NCI-H524 (cell line): Measurements from ENCODE around the gene MYEOV.
A peak's percentile ranks its signal among the peaks of the same experiment; 100 is the strongest.

Source experiments
- DNase-seq, 2 experiments: peaks; one replicate each; lab custom pipeline; 2025; lab: John Stamatoyannopoulos, UW

Gene MYEOV

GRCh38 chr11:69265911-69266510 lies 27.9 kb upstream of the MYEOV start:
- DNase-seq: peak; percentile 9 to 14

DNA sequence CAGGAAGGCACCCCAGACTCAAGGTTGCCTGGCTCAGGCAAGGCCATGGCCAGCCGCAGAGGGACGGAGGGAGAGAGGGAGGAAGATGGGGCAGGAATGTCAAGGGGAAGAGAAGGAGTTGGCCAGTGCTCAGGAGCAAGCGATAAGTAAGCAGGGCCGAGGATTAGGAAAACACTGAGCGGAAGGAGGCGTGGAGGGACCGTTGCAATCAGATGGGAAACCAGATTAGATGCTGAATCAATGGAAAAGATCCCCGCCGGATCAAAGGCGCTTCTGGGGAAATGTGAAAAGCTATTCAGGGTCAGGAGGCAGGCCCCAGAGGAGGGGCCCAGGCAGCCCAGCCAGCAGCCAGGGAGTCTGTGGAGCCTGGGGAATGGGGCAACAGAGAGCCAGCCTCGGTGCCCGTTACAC lies 26.6 kb upstream of the MYEOV start:
- no peak for DNase-seq

- DNase-seq: no peak
These were observed 25.0 kb upstream of the MYEOV start for GRCh38 chr11:69268911-69269310.

GRCh38 chr11:69269388-69269787 lies 24.6 kb upstream of the MYEOV start:
- DNase-seq: no peak

- DNase-seq: no peak
These were observed 23.8 kb upstream of the MYEOV start for GRCh38 chr11:69269926-69270697.

- peak; percentile 66 to 89 for DNase-seq
These were observed 23.0 kb upstream of the MYEOV start for GRCh38 chr11:69270941-69271340.

- no peak for DNase-seq
These were observed 21.9 kb upstream of the MYEOV start for GRCh38 chr11:69272055-69272454.

GRCh38 chr11:69272831-69273485 lies 21.0 kb upstream of the MYEOV start:
- no peak for DNase-seq

DNA sequence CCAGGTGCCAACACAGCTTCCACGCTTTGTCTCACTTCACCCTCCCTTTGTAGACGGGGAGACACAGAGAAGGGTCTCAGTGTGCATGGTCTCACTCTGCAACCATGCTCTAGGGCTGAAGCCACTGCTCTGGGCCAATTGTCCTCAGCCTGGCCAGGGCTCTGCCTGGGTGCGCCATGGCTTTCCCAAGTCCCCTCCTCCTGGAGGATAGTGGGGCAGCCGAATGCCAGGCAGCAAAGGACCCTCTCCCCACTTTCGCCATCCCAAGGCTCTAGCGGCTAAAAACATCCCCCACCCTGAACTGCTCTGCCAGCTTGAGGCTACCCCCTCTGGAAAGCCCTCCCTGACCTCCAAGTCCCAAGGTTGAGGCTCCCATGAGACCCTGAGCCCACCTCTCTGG lies 20.4 kb upstream of the MYEOV start:
- no peak for DNase-seq

DNA sequence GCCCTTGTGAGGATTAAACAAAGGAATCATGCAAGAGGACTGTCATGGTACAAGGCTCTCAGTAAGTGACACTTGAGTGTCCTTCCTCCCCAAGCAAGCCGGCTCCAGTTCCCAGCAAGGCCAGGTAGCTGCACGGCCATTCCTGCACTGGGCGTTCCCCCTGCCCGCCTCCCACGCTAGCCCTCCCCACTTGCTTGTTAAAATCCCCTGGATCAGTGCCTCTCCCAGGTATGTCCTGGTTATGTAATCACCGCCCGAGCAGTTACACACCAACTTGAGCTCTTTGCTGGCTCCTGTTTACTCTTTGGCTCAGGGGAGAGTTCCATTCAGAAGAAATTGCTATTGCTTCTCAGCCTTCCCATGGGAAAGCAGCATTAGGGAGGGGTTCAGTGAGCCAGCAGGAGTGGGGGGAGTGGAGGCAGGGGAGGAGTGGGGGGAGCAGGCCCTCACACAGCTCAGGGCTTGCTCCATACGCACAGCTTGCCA lies 19.4 kb upstream of the MYEOV start:
- DNase-seq: peak in 1 of 2 experiments; percentile 5

- no peak for DNase-seq
These were observed 18.8 kb upstream of the MYEOV start for GRCh38 chr11:69275178-69275577.

DNA sequence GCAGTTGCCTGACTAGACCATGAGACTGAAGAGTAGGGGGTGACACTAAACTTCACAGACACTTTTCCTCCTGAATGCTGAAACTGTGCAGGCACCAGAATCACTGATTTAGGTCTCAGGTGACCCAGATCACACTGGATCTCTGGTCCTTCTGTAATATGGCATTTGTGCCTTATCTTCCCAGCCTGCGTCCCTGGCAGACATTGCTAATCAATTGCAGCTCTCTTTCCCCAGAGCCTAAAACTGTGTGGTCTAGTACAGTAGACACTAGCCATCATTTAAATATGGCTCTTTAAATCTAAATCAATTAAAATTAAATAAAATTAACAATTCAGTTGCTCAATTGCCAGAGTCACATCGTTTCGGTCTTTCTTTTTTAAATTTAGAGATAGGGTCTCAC lies 17.8 kb upstream of the MYEOV start:
- no peak for DNase-seq

DNA sequence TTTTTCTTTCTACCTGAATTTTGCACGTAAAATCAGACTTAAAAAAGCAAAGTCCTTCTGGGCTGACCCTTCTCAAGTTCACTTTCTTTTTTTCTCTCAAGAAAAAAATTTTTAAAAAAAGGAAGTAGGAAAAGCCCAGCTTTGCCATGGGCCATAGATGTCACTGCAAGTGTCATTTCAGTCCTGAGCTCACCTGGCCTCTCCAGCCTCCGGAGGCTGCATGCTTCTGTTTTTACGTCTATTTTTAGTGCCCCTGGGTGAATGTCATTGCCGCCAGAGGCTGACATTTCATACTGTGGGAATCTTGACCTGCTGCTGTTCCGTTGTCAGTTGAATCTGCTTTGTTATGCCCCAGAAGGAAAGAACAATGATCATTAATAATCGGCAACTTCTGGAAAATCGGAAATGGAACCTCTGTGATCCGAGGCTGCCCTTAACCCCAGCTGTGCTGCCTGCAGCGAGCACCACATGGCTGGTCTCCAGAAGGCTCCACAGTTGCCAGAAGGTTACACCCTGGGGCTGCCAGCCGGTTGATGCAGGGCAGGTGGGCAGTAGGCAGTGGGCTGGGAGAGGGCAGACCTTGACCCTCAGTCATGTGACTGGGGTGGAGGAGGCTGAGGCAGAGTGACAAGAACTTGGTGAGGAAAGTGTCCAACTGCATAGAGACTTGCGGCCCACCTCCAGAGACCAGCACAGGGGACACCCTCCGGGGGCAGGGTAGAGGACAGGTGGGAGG lies 16.7 kb upstream of the MYEOV start:
- peak in 1 of 2 experiments; percentile 9 for DNase-seq

- no peak for DNase-seq
These were observed 15.7 kb upstream of the MYEOV start for GRCh38 chr11:69278091-69278867.

GRCh38 chr11:69280451-69280850 lies 13.5 kb upstream of the MYEOV start:
- peak in 1 of 2 experiments; percentile 7 for DNase-seq

GRCh38 chr11:69280994-69281393 lies 13.0 kb upstream of the MYEOV start:
- no peak for DNase-seq

DNA sequence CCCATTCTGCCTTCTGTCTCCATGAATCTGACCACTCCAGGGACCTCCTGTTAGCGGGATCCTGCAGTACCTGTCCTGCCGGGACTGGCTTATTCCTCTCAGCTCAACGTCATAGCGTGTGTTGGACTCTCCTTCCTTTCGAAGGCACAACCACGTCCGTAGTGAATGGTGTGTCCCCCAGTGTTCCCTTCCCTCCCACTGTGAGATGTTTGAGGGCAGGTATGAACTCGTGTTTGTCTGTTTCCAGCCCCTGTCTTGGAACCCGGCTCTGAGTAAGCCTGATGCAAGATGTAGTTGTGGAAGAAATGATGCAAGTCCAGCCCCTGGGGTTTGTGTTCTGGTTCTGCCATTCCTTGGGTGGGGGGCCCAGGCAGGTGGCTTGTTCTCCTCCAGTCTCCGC lies 10.5 kb upstream of the MYEOV start:
- DNase-seq: no peak

- no peak for DNase-seq
These were observed 9.9 kb upstream of the MYEOV start for GRCh38 chr11:69284081-69284511.

DNA sequence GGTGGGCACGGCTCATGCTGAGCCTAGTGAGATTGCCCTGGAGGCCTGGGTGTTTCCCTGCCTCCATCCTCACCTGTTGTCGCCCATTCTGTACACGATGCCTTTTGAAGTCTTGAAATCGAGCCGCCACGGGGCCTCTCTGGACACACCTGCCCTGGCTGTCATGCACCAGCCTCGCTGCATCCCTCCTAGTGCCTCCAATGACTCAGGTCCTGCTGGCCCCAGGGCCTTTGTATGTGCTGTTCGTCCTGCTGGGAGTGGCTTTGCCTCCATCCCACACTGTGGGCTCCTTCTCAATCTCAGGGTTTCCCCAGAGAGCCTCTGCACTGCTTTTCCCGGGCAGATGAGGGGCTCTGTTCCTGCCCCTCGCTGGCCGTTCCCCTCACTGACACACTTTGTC lies 8.9 kb upstream of the MYEOV start:
- DNase-seq: no peak

DNA sequence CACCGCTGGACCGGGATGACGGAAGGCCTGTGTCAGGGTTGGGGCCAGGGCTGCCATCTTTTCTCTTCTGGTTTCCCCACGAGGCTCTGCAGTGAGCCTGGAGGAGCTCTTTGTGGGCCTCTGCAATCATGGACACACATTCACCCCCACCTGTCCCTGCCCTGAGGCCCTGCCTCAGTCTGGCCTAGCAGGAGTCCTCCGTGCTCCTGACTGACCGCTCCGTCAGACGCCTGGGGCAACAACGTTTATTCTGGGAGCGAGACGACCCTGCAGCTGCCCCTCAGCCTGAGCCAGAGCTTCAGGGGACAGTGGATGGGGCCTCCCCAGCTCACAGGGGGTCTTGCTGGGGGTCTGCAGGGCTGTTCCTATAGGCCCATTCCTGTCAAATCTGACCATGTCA lies 8.2 kb upstream of the MYEOV start:
- DNase-seq: no peak
